Fibroblast of pulmonary artery (primary cell): ENCODE data around the gene OXCT1.
A peak's percentile ranks its signal among the peaks of the same experiment; 100 is the strongest.

Experiments
- DNase-seq: peaks from one replicate; pipeline ENCODE4 v3.0.0-alpha.2; 2010; ENCODE audit warnings: low read depth
- H3K4me3 ChIP-seq: replicated peaks from 2 replicates; pipeline ENCODE4 v1.5.1; 2011; ENCODE audit warnings: low read depth, mild to moderate bottlenecking, control low read depth, low read length, moderate library complexity
- CTCF ChIP-seq: IDR thresholded peaks from 2 replicates; pipeline ENCODE4 v1.5.1; 2011; ENCODE audit warnings: mild to moderate bottlenecking, control low read depth, low read length, inconsistent platforms; ENCODE audit errors: missing control alignments

OXCT1 gene

DNA sequence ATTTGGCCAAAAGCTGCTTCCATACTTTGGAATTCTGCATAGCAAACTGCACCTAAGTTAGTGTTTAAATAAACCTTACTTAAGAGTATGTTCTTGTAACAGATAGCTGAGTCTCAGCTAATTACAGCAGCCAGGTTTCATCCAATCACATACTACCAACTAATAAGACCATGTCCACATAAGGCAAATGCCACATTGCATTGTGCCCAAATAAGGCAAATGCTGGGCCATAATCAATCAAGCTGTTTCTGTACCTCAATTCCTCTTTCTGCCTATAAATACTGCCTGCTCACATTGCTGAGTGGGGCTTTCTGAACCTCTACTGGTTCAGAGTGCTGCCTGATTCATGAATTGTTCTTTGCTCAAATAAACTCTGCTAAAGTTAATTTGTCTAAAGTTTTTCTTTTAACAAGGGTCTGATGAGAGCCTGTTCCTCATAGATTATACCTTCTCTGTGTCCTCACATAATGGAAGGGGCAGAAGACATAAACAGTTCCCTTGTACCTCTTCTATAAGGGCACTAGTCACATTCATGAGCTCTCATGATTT lies 4.4 kb upstream of the OXCT1 start:
- H3K4me3 ChIP-seq = no peak overlapping the region
- TF ChIP-seq CTCF = no peak
- DNase-seq = no peak

- DNase-seq = peak; percentile 64
- no peak overlapping the region for H3K4me3 ChIP-seq
- no peak for TF ChIP-seq CTCF
Observed at GRCh38 chr5:41871852-41872251, 1.6 kb upstream of the OXCT1 start.

DNA sequence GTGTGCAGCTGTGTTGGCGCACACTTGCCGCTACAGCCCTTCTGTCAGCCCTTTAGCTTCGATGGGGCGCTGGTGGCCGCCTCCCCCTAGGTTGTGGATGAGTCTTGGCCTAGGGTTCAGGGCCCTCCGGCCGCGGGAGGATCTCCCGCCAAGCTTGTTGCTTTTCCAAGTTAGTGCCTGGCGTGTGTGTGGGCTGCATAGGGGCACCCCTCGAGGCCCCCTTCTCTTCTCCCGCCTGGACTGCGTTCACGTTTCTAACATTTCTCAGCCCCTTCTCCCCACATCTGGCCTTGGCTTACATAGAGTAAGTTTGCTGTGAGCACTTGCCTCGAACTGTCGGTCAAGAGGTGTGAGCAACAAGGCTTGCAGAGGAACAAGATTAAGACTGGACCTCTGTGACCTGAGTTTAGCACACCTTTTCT lies 413 bp upstream of the OXCT1 start:
- TF ChIP-seq CTCF = no peak
- peak overlapping the region; percentile 74 for H3K4me3 ChIP-seq
- no peak for DNase-seq

DNA sequence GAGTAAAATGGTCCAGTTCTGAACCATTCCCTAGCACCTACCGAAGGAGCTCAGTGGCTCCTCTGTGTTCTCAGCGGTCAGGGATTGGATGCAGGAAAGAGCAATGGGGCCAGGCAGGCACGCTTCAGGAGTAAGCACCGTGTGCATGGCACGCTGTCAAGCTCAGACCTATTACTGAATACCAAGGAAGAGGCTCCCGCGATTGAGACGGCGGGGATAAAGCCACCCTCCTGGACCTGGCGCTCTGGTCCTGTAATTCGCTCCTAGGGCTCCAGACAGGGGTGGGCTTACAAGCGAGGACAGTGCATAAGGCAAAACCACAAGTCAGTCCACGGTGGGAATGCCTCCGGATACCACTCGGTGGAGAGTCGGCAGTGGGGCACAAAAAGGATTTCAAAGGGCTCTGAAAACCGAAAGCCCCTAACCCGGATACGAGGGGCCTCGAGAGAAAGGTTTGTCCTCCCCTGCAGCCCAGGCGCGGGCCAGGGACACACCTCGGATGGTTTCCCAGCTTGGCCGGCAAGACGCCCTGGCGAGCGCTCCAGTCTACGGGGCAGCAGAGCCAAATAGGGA lies 988 bp downstream of the OXCT1 start:
- peak; percentile 29 for DNase-seq
- peak overlapping the region; percentile 74 for H3K4me3 ChIP-seq
- no peak for TF ChIP-seq CTCF

DNA sequence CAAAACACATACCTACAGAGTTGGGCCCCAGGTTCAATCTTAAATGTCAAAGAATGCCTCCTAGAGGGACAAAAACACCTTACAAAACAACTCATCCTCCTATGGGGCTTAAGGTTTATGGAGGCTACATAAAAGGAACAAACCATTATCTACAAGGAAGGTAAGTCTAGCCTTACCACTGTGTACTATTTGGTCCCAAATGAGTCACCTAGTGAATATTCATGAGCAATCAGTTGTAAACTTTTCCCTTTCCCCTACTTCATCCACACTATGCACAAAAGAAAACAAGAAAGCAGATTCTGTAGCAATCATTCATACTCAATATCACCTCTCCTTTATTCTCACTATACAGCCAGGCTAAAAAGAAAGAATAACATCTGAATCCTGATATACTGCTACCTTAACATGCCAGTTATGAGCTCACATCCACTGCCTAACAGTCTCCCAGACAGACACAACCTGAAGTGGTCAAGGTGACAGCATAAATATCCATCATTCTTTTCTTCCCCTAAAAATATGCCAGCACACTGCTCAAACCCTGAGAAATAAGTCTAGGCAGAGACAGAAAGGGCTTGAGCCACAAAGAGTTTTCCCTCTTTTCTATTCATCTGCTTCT lies 6.2 kb downstream of the OXCT1 start:
- peak; percentile 15 for DNase-seq
- no peak for TF ChIP-seq CTCF
- H3K4me3 ChIP-seq = no peak overlapping the region

- no peak for DNase-seq
- no peak overlapping the region for H3K4me3 ChIP-seq
Observed at GRCh38 chr5:41858890-41859289, 11.3 kb downstream of the OXCT1 start.

More at GRCh38 chr5:41858890-41859289, 11.3 kb downstream of the OXCT1 start:
- no peak for TF ChIP-seq CTCF
